Activated naive CD4-positive, alpha-beta T cell (primary cell): ENCODE results near the gene SRA1.

Experiments used
- DNase-seq, 4 experiments: peaks; one replicate each; lab custom pipeline; 2025; lab: John Stamatoyannopoulos, UW

Gene SRA1

GRCh38 chr5:140570488-140570887 lies 13.2 kb upstream of the SRA1 start:
- no peak for DNase-seq

GRCh38 chr5:140570058-140570457 lies 12.8 kb upstream of the SRA1 start:
- no peak for DNase-seq

GRCh38 chr5:140569197-140569596 lies 11.9 kb upstream of the SRA1 start:
- no peak for DNase-seq

- no peak for DNase-seq
These were observed 11.3 kb upstream of the SRA1 start for GRCh38 chr5:140568443-140569063.

- no peak for DNase-seq
These were observed 10.6 kb upstream of the SRA1 start for GRCh38 chr5:140567871-140568270.

- DNase-seq: no peak
These were observed 10.0 kb upstream of the SRA1 start for GRCh38 chr5:140567136-140567818.

- DNase-seq: no peak
These were observed 9.4 kb upstream of the SRA1 start for GRCh38 chr5:140566665-140567064.

- no peak for DNase-seq
These were observed 8.5 kb upstream of the SRA1 start for GRCh38 chr5:140565780-140566095.

- DNase-seq: no peak
These were observed 7.9 kb upstream of the SRA1 start for GRCh38 chr5:140565024-140565779.

- peak; percentile 89 to 95 (median 94) for DNase-seq
These were observed 7.1 kb upstream of the SRA1 start, which contains the start of the genes APBB3 and SLC35A4 for GRCh38 chr5:140564196-140565023. APBB3 (minus strand) TSS chr5:140564598; CDS start chr5:140564245, 353 bp downstream. SLC35A4 (plus strand) TSS chr5:140564828; CDS start chr5:140567170, 2,342 bp downstream.

GRCh38 chr5:140563596-140563995 lies 6.3 kb upstream of the SRA1 start:
- DNase-seq: no peak

GRCh38 chr5:140561753-140562523 lies 4.7 kb upstream of the SRA1 start:
- DNase-seq: no peak

GRCh38 chr5:140560227-140560626 lies 3.0 kb upstream of the SRA1 start:
- DNase-seq: no peak

- no peak for DNase-seq
These were observed 1.3 kb upstream of the SRA1 start for GRCh38 chr5:140558542-140558941.

GRCh38 chr5:140557965-140558364 lies 692 bp upstream of the SRA1 start:
- no peak for DNase-seq

- no peak for DNase-seq
These were observed 835 bp downstream of the SRA1 start for GRCh38 chr5:140556438-140556837.

GRCh38 chr5:140555747-140556312 lies 1.4 kb downstream of the SRA1 start:
- DNase-seq: no peak

- no peak for DNase-seq
These were observed 2.8 kb downstream of the SRA1 start for GRCh38 chr5:140554454-140554853.

- no peak for DNase-seq
These were observed 3.6 kb downstream of the SRA1 start for GRCh38 chr5:140553657-140554056.

GRCh38 chr5:140551872-140552271 lies 5.4 kb downstream of the SRA1 start:
- no peak for DNase-seq
